Lung (tissue), 12 donors: ENCODE data around the gene MUC2. TPM values are rescaled to one million over a fixed set of nuclear protein-coding genes. Genes with fewer than 3 reads are reported as not detected.

ENCODE experiments used
- ATAC-seq: fragments of 200-7000 bp; cut with Tn5 transposase; one replicate; pipeline ENCODE4 v1.9.1; 2020; ENCODE audit warnings: moderate number of reproducible peaks; ENCODE audit not compliant: insufficient read depth, low FRiP score
- DNase-seq, 3 donors: peaks; one replicate each; pipeline ENCODE4 v3.0.0-alpha.2; 2013 to 2017
- H3K27ac ChIP-seq, 2 donors: one replicate each; pipeline ENCODE4 v1.5.1; 2013; ENCODE audit warnings: mild to moderate bottlenecking in 2 of 2, moderate library complexity in 2 of 2, control low read depth in 1 of 2, inconsistent platforms in 1 of 2, low read depth in 1 of 2, low read length in 1 of 2
- H3K27me3 ChIP-seq, 3 donors: one replicate each; pipeline ENCODE4 v1.5.1; 2013; ENCODE audit warnings: low read length in 2 of 3; ENCODE audit not compliant: control insufficient read depth in 3 of 3, insufficient read depth in 3 of 3
- H3K36me3 ChIP-seq, 4 donors: one replicate each; pipeline ENCODE4 v1.5.1; 2013; ENCODE audit warnings: low read length in 4 of 4, mild to moderate bottlenecking in 1 of 4, moderate library complexity in 1 of 4; ENCODE audit not compliant: control insufficient read depth in 4 of 4, insufficient read depth in 4 of 4
- H3K4me1 ChIP-seq, 5 donors: one replicate each; pipeline ENCODE4 v1.5.1; 2013; ENCODE audit warnings: low read length in 5 of 5, mild to moderate bottlenecking in 2 of 5, moderate library complexity in 1 of 5; ENCODE audit not compliant: control insufficient read depth in 5 of 5, insufficient read depth in 5 of 5
- H3K4me3 ChIP-seq: one replicate; pipeline ENCODE4 v1.5.1; 2013; ENCODE audit warnings: mild to moderate bottlenecking, control low read depth, moderate library complexity
- H3K9ac ChIP-seq, 2 donors: one replicate each; pipeline ENCODE4 v1.5.1; 2013; ENCODE audit warnings: low read length in 2 of 2, control low read depth in 1 of 2; ENCODE audit not compliant: insufficient read depth in 1 of 2
- H3K9me3 ChIP-seq, 4 donors: one replicate each; pipeline ENCODE4 v1.5.1; 2013; ENCODE audit warnings: low read length in 3 of 4, mild to moderate bottlenecking in 1 of 4, moderate library complexity in 1 of 4; ENCODE audit not compliant: control insufficient read depth in 4 of 4, insufficient read depth in 3 of 4
- WGBS, 2 donors: extraction: QIAGEN DNeasy Blood & Tissue Kit; methylation state at CpG; one replicate each; pipeline ENCODE4 v1.1.7; 2013; 5-methylcytosine and 5-hydroxymethylcytosine counted together
- polyA plus RNA-seq, 2 donors: library from polyadenylated mRNA; stranded (reverse); fragments of 200-250 nt; gene quantifications; one replicate each; pipeline ENCODE4 v1.2.1, GENCODE V29; 2013
- total RNA-seq, 2 donors: library from RNA; depleted of rRNA in 1 of 2; stranded (reverse); fragments of >200 nt in 1 of 2; gene quantifications; one replicate each; pipeline ENCODE4 v1.2.1, GENCODE V29; 2014 to 2021
- TF ChIP-seq, protein P1 (sequence below): IDR thresholded peaks from 2 replicates; pipeline ENCODE4 v1.5.1; 2012; ENCODE audit warnings: mild to moderate bottlenecking; ENCODE audit errors: control extremely low read depth, extremely low read depth
- donor health status: control.
- donor health status: control.
- donor health status: Bipolar disorder and iron deficiency.
- donor health status: healthy.
- donor health status: DM: yes; HTN: yes; CAD: no.

The MUC2 gene
- total and polyA plus RNA-seq, 4 donors, result 0.03 to 0.43 (median 0.30) TPM

DNA sequence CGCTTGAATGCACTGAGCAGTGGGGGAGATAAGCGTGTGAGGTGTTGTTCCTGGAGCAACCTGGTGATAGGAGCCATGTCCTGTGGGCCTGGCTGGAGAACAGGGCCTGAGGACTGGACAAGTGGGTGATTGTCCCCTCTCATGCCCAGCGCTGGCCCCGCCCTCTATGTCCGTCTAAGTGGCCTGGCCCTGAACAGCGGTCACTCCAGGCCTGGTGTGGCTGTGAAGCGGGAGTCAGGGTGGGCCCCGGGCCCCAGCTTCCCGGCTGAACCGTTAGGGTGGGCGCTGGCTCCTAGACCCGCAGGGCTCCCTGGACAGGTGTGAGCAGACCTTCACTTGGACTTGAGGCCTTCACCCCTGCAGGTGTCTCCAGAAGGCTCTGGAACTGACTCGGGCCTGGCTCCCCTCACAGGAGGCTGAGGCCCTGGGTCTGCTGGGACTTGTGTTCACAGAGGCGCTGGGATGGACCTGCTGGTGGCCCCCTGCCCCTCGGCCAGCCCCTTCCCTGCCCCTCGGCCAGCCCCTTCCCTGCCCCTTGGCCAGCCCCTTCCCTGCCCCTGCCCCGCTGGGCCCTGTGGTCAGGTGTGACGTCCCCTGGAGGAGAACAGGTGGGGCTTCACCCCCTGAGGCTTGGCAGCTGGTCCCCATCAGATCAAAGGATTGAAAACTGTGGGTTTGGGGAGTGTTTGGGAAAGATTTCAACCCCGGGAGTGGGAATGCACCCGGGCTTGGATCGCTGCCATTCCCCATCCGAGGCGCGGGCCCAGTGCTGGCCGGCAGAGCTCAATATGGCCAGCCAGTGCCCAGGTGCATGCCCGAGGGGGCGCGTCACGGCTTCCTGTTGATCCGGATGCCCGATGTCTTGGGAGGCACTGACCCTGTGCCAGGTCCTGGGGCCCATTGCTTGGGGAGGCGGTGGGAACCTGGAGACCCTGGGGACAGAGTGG is 34.9 kb upstream of the MUC2 start:
- TF ChIP-seq, protein P1, sequence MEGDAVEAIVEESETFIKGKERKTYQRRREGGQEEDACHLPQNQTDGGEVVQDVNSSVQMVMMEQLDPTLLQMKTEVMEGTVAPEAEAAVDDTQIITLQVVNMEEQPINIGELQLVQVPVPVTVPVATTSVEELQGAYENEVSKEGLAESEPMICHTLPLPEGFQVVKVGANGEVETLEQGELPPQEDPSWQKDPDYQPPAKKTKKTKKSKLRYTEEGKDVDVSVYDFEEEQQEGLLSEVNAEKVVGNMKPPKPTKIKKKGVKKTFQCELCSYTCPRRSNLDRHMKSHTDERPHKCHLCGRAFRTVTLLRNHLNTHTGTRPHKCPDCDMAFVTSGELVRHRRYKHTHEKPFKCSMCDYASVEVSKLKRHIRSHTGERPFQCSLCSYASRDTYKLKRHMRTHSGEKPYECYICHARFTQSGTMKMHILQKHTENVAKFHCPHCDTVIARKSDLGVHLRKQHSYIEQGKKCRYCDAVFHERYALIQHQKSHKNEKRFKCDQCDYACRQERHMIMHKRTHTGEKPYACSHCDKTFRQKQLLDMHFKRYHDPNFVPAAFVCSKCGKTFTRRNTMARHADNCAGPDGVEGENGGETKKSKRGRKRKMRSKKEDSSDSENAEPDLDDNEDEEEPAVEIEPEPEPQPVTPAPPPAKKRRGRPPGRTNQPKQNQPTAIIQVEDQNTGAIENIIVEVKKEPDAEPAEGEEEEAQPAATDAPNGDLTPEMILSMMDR, result no peak
- H3K27ac ChIP-seq, result no peak overlapping the region
- no peak overlapping the region for H3K4me3 ChIP-seq
- H3K36me3 ChIP-seq, result no peaks in the 10 kb centered on the region
- no peak overlapping the region for H3K9ac ChIP-seq
- H3K4me1 ChIP-seq, result peaks cover 0 to 13% (median 1%) of the 10 kb centered on the region in 5 donors
- peaks cover 0 to 6% (median 0%) of the 10 kb centered on the region in 3 donors for H3K27me3 ChIP-seq
- H3K9me3 ChIP-seq, result peaks cover 0 to 2% (median 0%) of the 10 kb centered on the region in 4 donors
- ATAC-seq, result no peak
- 71 to 84% methylated on average over 32 of the region's 32 CpGs for WGBS, 2 donors
- DNase-seq, result no peak

DNA sequence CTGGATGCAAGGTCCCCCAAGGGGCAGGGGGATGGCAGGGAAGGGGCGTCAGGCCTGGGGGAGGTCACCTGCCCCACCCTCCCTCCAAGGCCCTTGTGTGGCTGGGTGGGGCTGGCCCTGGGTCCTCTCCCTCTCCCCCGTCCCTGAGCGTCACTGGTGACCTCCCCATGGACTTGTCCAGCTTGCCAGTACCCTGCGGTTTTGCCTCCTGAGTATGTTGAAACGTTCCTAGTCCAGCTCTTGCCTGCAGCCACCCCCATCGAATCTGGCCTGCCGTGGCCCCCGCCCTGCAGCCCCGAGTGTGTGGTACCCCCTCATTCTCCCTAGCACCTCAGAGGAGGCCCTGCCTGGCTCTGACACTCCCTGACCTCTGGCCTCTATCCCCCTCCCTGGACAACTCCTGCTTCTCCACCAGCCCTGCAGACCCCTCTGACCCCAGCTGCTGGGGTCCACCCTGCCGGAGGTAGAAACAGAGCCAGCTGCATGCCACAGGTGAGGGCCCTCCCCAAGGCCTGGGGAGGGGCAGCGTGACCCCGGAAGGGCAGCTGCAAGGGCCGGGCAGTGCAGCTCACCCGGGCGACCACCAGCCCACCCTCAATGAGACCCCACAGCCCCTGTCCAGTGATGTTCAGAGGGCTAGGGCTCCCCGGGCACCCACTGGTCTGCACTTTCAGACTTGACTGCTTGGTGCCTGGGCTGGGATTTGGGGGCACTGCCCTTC is 34.1 kb upstream of the MUC2 start:
- Histone ChIP-seq H3K27me3 (peaks cover 0 to 6% (median 0%) of the 10 kb centered on the region in 3 donors), H3K4me3 (no peak overlapping the region), H3K9me3 (peaks cover 0 to 2% (median 0%) of the 10 kb centered on the region in 4 donors), H3K27ac (no peak overlapping the region), H3K4me1 (peaks cover 0 to 13% (median 1%) of the 10 kb centered on the region in 5 donors), H3K9ac (no peak overlapping the region), H3K36me3 (no peaks in the 10 kb centered on the region)
- TF ChIP-seq, protein P1, result no peak
- WGBS, 2 donors, result 71 to 86% methylated on average over 16 of the region's 16 CpGs
- ATAC-seq (no peak), DNase-seq (no peak)

DNA sequence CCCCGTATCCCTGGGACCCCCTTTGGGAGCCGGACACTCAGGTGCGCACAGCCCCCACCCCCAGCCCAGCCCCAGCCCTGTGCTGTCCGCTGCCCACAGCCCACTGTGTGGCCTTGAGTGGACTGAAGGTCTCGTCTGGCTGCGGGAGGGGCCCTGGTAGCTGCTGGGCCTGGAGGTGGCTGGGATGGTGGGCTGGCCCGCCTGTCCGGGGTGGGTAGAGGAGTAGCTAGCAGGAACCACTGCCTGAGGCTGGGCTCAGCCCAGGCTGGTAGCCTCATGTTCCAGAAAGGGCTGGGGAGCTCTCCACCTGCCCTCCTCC is 33.6 kb upstream of the MUC2 start:
- Histone ChIP-seq H3K9me3 (peaks cover 0 to 2% (median 0%) of the 10 kb centered on the region in 4 donors), H3K9ac (no peak overlapping the region), H3K4me1 (peaks cover 0 to 13% (median 1%) of the 10 kb centered on the region in 5 donors), H3K36me3 (no peaks in the 10 kb centered on the region), H3K27ac (no peak overlapping the region), H3K27me3 (peaks cover 0 to 6% (median 0%) of the 10 kb centered on the region in 3 donors), H3K4me3 (no peak overlapping the region)
- no peak for ATAC-seq
- no peak for DNase-seq
- TF ChIP-seq, protein P1, result no peak
- WGBS, 2 donors, result 87 to 88% methylated on average over 8 of the region's 8 CpGs
